AG09319 (cell line): ENCODE measurements around the gene EPS15.

Experiments
- DNase-seq: peaks from one replicate; pipeline ENCODE4 v3.0.0-alpha.2; 2010; ENCODE audit warnings: low read depth; ENCODE audit errors: extremely low read depth
- TF ChIP-seq, protein P1 (sequence below): IDR thresholded peaks from 2 replicates; pipeline ENCODE4 v1.5.1; 2011; ENCODE audit warnings: low read depth, mild to moderate bottlenecking, inconsistent platforms, low read length, moderate library complexity

Gene EPS15

DNA sequence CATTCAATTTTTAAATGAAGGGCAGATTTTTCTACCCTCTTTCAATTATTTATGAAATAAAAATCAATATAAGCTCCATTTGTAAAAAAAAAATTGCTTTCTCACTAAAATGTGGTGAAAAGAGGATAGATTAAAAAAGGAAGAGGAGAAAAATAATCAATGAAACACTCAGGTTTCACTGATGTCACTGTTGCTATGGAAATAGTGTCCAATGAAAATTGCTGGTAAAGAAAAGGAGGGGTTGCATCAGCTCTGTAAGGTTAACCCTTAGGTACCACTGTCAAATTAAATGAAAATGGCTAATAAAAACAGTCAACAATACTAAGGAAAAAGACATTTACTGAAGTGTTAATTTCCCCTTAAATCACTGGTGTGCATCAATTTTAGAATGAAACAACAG lies 97.1 kb downstream of the EPS15 start:
- peak; percentile 30 for DNase-seq
- TF ChIP-seq, protein P1, sequence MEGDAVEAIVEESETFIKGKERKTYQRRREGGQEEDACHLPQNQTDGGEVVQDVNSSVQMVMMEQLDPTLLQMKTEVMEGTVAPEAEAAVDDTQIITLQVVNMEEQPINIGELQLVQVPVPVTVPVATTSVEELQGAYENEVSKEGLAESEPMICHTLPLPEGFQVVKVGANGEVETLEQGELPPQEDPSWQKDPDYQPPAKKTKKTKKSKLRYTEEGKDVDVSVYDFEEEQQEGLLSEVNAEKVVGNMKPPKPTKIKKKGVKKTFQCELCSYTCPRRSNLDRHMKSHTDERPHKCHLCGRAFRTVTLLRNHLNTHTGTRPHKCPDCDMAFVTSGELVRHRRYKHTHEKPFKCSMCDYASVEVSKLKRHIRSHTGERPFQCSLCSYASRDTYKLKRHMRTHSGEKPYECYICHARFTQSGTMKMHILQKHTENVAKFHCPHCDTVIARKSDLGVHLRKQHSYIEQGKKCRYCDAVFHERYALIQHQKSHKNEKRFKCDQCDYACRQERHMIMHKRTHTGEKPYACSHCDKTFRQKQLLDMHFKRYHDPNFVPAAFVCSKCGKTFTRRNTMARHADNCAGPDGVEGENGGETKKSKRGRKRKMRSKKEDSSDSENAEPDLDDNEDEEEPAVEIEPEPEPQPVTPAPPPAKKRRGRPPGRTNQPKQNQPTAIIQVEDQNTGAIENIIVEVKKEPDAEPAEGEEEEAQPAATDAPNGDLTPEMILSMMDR: no peak

DNA sequence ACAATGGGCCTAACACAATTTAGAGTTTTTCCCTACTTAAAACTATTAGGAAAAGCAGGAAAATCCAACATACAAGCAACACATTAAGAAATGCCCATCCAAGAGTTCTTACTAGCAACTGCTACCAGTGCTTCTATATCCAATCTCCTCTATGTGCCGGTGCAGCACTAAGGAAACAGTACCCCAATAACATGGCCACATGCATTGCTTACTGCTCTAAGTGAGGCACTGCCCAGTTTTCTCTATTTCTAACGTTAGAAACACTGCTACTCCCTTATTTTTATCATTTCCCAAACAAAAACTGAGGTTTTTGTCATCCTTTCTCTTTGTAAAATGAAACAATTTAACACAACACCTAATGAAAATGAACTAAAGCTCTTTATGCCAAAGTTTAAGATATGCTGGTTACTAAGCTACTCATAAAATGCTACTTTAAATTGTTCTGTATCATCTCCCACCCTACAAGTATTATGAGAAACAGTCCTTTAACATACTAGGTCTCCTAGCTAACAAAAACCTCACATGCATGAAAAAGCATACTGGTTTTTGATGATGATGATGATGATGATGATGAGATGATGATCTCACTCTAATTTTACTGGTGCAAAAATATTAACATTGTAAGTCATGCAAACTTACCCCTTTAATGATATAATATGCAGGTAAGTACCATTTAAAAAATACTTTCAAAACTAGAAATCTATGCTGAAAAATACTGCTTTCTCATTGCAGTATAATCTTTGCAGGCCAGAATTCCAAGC lies 98.0 kb downstream of the EPS15 start:
- TF ChIP-seq, protein P1: no peak
- DNase-seq: no peak

DNA sequence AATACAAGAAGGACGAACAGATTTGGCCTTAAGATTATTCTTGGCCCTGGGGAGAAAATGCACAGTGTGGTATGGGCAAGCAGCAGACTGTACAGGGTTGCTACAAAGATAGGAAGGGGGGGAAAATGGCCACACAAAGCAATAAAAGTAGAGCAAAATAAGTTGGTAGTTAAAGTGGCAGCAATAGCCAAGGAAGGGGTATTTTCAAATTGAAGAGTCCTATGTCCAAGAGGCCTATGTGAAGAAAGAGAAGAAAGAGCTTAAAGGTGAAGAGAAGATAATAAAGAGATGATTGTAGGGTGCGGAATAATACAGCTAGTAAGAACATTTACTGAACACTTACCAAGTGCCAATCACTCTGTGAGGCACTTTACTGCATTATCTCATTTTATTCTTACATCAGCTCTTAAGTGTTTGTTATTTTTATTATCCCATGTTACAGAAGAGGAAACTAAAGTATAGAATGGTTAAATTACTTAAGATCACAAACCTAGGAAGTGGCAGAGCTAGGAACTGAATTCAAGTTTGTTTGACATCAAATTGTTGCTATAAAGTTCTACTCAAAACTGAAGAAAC lies 100.6 kb downstream of the EPS15 start:
- no peak for DNase-seq
- TF ChIP-seq, protein P1: no peak

DNA sequence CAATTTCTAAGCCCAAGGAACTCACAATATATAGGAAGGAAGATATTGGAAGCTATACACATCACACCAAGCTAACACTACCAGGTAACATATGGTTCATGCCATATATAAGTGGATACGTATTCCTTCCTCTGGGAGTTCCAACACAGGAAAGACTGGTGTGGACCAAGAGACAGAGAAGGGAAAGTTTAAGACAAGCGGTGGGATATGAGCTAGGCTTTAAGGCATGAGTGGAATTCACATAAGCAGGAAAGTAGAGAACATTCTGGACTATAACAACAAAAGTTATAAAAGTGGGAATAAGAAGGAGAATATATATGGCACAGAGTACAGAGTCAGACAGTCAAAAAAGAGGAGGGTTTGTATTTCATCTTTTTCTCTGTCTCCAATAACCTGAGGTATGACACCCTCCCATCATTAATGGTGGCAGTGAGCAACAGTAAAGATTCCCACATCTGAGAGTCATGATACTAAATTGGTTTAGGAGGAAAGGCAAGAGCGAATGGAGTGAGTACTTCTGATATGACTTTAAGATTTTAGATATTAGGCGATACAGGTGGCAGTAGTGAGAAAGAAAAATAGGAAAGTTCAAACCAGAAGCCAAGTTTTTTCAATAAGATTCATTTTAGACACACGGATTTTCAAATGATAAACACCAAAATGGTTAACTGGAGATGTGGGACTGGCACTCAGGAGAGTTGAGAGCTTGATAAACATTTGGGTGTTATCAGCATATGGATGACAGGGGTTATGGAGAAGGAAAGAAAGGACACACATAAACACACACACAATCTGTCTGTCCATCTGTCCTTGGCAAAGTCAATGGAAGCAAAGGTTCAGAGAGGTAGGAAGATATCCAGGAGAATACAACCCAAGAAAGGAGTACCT lies 101.3 kb downstream of the EPS15 start:
- no peak for DNase-seq
- TF ChIP-seq, protein P1: no peak

DNA sequence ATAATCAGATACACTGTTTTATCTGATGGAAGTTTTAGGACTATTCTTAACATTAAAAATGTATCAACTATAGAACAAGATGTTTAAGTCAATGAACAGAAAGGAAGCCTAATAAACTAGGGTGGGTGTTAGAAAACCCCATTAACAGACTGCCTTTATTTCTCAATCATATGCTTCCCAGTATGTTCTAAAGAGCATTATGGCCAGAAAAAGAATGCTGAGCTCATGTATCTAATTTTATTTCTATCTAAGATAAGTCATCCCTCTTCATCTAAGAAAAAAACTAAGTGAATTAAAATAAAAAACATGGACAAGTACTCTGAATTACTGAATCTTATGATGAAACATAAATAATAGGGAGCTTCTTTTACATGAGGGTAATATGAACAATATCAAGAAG lies 102.2 kb downstream of the EPS15 start:
- TF ChIP-seq, protein P1: no peak

DNA sequence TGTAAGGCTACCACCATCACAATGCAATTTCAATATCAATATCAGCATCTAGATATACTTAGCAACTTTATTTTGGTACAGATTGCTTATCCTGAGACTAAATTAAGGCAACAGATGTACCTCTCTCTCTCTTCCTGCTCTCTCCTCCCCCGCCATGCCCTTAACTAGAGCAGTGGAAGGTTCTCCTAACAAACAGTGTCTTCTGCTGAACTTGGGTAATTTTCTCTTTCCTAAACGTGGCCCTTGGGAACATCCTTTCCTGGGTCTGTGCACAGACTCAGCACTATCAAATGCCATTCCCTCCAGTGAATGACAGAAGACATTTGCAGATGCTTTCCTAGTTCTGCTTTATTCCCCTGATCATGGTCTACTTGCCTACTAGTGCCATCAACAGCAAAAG lies 103.1 kb downstream of the EPS15 start:
- TF ChIP-seq, protein P1: no peak
- no peak for DNase-seq

More for the DNA sequence above, 102.2 kb downstream of the EPS15 start:
- no peak for DNase-seq
